GM21723 (cell line): ENCODE measurements around the gene GRK3.
"Not testable (repeated sequence)": the region's sequence is repeated elsewhere in the genome, so short reads cannot be mapped to it uniquely, and the experiment has no call there.

Source experiments
- ATAC-seq: cut with Tn5 transposase; IDR thresholded peaks from one replicate; pipeline ENCODE4 v1.9.1; 2021; ENCODE audit warnings: mild to moderate bottlenecking, moderate library complexity; ENCODE audit not compliant: unreplicated experiment

GRK3 gene

DNA sequence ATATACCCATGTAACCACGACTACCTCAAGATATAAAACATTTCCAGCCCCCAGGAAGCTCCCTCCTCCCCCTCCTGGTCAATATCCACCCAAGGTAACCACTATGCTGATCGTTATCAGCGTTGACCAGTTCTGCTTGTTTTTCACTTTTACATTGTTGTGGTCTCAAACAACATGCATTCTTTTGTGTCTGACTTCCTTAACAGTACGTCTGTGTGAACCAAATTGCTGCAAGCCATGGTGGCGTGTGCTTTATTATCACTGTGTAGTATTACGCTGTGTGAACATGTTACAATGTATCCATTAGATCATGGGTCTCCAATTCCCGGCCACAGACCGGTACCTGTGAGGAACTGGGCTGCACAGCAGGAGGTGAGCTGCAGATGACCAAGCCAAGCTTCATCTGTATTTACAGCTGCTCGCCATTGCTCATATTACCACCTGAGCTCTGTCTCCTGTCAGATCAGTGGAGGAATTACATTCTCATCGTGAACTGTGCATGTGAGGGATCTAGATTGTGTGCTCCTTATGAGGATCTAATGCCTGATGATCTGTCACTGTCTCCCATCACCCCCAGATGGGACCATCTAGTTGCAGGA, 15.5 kb upstream of the GRK3 start:
- no peak for ATAC-seq

DNA sequence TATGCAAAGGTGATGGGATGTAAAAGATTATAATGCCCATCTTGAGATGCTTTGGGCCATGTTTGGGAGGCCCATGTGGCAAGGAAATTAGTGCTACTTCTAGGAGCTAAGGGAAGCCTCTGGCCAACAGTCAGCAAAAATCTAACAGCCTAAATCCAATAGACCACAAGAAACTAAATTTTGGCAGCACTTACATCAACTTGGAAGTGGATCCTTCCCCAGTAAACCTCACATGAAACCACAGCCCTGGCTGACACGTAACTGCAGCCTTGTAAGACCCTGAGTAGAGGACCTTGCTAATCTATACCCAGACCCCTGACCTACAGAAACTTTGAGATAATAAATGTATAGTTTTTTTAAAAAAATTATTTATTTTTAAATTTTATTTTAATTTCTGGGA, 13.1 kb upstream of the GRK3 start:
- no peak for ATAC-seq

DNA sequence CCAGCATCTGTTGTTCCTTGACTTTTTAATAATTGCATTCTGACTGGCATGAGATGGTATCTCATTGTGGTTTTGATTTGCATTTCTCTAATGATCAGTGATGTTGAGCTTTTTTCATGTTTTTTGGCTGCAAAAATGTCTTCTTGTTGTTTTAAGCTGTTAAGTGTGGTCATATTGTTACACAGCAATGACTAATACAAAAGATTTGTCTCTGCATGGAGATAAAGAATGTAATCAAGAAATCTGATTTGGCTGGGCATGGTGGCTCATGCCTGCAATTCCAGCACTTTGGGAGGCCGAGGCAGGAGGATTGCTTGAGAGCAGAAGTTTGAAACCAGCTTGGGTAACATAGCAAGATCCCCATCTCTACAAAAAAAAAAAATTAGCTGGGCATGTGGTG, 12.1 kb upstream of the GRK3 start:
- ATAC-seq = not testable (repeated sequence)

DNA sequence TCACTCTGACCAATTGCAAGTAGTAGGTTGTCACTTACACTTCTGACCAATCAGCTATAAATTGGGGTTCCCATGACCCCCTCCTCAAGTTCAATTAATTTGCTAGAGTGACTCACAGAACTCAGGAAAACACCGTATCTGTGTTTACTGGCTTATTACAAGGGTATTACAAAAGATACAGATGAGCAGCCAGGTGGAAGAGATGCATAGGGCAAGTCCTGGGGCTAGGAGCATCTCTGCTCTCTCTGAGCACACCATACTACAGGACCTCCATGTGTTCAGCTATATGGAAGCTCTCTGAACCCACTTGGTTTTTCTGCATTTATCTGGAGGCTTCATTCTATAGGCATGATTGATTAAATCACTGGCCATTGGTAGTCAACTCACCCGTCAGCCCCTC, 11.3 kb upstream of the GRK3 start:
- ATAC-seq = no peak

DNA sequence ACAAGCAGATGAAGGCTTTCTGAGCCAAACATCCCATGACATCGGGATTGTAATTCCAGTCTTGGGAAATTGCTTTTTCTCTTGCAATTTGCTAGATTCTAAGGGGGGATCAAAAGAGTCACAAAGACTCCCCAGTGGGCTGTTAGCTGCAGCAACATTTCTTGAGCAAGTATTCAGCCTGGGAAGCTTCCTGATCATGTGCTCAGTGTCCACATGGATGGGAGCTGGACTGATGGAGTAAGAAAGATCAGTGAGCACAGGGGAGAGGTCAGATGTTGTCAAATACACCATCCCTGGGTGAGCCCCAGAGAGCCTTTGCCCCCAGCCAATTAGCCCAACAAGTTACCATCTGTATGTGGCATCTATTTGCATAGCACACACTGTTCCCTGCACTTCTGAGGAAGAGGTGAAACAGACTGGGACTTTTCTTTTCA, 10.2 kb upstream of the GRK3 start:
- ATAC-seq = no peak

DNA sequence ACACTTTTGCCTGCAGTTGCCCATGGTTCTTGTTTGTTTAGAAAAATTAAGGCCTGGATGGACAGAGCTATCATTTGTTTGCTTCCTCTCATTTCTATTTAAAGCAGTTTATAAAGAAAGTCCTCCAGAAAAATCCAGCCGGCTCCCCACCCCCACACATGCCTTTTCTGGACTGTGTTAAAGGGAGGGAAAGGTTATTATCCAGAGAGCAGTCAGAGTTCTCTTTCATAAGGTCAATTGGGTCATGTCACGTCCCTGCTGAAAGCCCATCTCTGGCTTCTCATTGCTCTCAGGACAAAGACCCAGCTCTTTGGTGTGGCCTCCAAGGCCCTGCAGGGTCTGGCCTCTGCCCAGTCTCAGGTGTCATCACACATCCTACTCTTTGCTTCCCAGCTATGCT, 9.8 kb upstream of the GRK3 start:
- ATAC-seq = no peak

DNA sequence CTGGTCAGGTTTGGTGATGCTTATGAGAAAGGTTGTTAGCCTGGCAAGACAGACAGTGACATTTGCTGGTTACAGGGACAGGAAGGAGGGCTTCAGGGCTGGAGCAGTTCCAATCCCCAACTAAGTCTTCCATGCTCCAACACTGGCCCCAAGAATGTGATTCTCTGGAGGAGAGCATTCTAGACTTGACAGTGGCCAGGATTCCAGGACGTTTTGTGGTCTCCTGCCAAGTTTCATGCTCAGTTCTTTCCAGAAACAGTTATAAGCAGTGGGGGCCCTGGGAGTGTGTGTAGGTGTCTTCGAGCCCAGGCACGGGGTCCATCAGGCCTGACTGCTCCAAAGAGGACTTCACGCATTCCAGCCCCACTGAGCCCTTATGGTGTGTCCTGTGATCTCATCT, 8.9 kb upstream of the GRK3 start:
- no peak for ATAC-seq

DNA sequence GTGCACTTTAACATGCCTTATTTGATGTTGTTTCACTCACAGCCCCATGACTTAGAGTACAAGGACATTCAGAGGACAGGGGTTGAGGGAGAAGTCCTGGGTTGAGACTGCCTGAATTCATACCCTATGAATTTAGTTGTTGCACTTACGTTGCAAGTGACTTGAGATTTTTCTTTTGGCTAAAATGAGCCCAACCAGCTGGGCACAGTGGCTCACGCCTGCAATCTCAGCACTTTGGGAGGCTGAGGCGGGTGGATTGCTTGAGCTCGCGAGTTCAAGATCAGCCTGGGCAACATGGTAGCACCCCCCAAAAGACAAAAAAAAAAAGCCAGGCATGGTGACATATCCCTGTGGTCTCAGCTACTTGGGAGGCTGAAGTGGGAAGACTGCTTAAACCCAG, 7.3 kb upstream of the GRK3 start:
- no peak for ATAC-seq

DNA sequence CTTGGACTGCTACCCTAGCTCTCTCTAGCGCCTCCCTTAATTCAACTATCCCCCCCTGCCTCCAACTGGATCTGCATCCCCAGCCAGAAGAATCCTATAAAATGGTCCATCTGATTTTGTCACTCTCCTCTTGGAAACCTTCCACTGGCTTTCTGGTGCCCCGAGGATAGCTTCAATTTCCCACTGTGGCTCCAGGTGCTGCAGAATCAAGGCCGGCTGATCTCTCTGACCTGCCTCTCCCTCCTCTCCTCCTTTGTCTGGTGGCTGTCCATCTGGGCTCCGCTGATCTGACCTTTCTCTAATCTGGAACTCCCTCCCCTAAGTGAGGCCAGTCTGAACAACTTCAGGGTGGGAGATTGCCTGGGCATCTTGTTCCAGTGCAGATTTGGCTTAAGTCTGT, 6.1 kb upstream of the GRK3 start:
- no peak for ATAC-seq

DNA sequence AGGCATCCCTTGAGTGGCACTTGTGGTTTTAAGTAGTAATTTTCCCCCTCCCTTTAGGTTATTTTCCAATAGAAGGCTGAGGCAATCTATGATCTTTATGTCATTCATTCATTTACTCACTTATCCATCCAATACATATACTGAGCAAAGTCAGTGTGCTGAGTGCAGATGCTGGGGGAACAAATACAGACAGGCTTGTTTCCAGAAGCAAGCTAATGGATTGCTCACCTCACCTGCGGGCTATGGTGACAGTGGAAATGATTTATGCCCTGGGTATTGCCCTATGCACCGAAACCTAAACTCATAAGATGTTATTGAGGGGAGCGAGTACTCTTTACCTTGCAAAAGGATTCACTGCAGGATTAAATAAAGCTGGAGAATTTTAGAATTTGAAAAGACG, 4.6 kb upstream of the GRK3 start:
- ATAC-seq = not testable (repeated sequence)

DNA sequence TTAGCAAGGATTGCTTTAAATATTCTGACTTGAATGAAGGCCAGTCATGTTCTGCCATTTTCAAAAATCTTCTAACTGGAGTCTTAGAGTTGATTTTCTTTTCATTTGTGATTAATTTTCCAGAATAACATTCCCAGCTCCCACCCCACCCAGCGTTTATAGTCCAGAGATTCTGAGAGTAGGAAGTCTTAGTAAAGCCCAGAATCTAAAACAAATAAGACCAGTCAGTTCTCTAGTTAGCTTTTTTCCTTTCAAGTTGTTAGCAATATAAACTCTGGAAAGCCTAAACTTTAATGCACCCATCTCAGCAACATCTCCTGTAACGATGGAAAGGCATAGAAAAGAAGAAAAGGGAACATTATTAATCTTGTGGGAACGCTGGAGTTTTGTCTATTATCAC, 3.3 kb upstream of the GRK3 start:
- ATAC-seq = not testable (repeated sequence)

DNA sequence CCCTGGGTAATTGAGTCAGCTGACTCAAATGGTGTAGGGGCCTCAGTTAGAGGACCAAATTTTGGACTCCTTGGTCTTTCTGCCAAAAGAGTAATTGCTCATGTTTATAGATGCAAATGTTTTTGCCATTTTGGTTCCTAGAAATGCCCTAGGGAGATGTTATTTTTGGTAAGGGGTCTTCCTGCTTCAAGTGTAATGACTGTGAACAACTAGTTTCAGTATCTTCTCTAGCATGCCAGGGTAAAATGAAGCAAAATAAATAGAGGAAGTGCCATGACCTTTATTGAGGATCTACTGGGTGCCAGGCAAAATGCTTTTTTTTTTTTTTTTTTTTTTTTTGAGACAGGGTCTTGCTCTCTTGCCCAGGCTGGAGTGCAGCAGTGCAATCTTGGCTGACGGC, 2.5 kb upstream of the GRK3 start:
- not testable (repeated sequence) for ATAC-seq

DNA sequence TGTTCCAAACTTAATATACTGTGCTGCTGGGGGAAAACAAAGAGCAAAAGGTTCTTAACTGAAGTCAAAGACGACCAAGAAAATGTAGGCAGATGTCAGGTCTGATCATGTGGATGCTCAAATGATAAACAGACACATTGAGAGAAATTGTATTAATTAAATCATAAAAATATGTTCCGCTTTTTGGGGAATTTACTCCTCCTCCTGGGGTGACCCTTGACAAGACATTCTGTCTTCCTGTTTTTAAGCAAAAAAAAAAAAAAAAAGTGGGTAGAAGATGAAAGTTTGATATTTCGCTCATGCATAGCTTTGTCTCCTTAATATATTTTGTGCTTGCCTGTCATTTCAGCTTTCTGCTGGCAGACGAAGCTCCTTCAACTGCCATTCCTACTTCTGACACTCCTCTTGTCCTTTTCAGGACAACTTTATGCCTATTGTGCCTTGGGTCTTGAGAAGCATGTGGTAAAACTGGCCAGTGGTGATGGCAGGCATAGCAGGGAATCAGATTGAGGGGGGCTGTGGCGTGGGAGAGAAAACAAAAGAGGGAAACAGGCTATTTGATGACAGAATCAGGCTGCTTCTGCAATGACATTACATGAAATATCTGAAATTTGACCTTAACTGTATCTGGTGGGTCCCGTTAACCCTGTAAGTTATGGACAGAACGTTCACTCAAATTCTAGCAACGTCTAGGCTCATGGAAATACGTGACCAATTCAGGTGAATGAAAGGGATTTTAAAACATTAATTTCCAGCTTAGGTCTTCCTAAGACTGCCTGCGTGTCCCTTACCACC, 1.3 kb upstream of the GRK3 start:
- ATAC-seq = not testable (repeated sequence)

DNA sequence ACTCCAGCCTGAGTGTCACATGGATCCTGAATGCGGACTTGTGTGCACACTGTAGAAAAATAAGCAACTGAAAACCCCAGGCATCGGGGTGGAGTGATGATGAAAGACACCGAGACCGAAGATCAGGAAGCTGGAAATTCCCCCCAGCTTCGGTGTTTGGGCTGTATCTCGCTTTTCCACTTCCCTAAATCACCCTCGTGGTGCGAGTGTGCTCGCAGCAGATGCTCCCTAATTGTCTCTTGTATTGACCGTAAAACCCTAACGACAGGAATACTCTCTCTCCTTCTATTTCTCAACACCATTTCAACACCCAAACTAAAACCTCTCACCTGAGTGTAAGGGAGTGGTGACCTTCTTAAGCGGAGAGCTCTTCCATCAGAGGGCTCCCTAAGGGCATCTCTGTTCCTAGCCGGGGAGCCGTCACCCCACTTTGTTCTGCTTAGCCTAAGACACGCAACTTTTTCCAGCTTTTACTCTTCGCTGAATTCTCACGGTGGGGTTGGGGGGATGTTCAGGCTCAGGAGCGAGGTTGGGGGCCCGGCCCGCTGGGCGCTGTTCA, 635 bp upstream of the GRK3 start:
- peak; percentile 12 for ATAC-seq

DNA sequence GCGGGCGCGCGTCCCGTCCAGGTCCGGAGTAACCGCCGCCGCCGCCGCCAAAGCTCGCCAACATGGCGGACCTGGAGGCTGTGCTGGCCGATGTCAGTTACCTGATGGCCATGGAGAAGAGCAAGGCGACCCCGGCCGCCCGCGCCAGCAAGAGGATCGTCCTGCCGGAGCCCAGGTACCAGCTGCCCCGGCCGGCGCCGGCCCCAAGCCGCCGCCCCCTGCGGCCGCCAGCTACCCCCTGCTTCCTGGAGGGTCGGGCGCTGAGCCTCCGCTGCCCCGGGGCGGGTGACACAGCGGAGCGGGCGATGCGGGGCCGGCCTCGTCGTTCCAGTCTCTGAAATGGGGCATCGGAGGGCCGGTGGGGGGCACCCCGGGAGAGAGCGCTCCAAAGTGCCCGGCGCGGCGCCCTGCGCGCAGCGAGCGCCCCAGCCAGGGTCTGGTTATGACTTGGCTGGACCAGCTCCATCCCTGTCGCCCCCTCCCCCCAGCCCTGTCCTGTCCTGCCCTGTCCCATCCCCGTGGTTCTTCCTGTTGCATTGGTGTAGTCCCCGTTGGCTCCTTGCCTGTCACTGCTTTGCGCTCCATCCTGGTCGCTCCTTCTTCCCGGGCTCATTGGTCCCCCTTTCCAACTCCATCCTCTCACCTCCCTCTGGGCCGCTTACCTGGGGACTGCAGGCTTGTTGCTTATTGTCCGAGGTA, 653 bp downstream of the GRK3 start:
- peak; percentile 8 for ATAC-seq

DNA sequence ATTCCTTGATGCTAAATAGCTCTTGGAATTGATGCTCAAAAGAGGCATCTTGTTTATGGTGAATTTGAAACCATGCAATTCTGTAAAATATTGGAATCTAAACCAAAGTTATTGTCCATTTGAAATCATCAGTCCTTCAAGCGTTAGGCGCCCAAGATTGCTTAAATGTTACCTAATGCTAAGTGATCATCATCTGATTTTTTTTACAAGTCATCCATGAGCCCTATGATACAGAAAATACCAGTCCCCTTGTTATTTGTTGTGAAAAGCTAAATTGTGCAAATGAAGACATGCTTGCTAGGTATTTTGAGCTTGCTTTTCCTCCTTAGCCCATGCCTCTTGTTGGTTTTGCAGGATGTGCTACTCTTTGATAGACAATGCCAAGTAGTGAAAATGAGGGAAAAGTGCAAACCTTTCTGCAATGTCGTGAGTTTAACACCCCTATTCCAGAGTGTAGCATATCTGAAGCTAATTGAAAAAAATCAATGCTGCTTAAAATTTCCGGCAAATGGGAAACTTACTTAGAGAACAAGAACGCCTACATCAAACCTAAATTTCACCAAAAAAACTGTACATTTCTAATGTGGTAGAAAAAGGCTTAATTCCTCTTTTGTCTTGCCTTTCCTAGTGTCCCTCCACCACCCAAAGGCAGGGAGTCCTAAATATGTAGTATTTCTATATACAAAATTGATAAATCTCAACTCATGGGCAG, 1.9 kb downstream of the GRK3 start:
- no peak for ATAC-seq

DNA sequence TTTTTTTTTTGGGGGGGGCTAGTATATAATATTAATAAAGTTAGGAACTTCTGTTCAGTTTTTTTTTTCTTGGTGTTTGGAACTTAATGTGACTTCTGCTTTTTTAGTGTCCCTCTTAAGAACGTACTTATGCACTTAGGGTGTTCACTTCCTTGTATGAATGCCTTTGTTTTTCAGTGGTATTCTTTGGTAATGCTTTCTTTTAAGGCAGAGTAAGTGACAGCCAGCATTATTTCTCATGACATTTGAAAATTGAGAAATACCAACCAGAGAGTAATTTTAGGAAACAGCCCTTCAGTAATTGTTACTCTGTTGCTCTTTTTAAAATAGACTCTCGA, 2.4 kb downstream of the GRK3 start:
- ATAC-seq = no peak

DNA sequence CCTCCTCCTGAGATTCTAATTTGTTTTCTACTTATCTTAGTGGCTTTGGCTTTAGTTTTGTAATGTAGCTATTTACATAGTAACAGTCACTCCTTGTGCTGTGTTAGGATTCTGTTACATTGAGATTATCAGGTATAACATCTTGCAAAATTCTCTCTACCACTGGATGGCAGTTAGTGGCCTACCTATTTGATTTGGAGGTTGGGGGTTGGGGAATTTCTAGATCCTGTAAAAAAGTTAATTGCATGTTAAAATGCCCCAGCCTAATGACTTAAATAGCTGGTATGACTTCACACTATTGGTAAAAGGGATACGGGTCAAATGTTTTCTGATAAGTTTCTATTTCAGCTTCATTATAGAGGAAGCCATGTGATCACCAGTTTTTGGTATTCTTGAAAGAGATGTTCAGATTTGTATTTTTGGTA, 2.8 kb downstream of the GRK3 start:
- ATAC-seq = no peak

DNA sequence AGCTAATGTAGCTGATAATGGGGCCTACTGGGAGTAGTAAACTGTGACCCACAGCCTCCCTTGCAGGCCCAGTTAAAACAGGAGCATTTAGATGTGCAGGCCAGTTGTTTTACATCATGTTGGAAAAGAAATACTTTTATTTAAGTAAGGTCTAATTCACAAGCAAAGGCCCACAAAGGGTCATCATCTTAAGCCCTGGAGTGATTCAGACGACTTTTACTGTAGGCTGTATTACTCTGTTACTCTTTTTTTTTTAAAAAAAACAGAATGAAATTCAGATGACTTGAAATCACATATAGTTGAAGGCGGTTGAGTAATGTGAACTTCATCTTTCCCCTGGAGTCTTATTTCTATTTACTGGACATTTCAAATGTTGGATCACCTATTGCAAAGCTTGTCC, 3.6 kb downstream of the GRK3 start:
- ATAC-seq = not testable (repeated sequence)

DNA sequence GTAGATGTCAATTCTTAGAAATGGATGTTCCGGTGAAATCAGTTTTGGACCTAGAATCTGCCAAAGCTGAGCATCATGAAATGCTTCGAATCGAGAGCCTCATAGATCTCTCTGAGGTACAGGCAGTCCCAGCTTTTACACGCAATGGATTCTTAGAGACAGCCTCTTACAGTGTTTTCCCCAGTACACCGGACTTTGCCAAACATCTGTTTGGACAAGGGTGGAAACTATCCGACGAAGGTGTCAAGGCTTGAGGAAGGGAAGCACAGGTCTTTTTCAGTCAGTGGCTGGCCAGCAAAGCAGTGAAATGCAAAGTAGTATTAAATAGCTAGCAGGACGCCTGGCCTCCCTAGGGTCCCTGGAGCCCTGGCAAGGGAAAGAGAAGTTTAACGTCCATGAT, 4.9 kb downstream of the GRK3 start:
- no peak for ATAC-seq

DNA sequence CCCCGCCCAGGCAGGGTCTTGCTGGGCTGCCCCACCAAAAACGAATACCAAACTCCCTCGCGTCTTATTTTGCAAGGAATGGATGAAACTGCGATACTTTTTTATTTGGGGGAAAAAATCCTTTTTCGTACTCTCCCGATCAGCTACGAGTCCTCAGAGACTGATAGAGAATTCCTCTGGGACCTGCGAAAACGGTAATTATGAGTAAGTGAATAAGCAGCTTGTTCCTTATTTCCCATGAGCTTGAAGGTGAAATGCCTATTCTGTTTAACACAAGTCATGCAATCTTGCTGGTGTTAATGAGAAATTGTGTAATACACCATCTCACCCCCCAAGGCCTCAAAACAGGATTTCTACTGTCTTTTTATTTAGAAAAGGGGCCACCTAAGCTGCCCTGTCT, 5.5 kb downstream of the GRK3 start:
- no peak for ATAC-seq
